HG03159 (cell line): ENCODE data around the gene TMEM61.
"Not testable (repeated sequence)": the region's sequence is repeated elsewhere in the genome, so short reads cannot be mapped to it uniquely, and the experiment has no call there.

Experiments
- ATAC-seq: cut with Tn5 transposase; IDR thresholded peaks from one replicate; pipeline ENCODE4 v1.9.1; 2021; ENCODE audit warnings: mild to moderate bottlenecking, moderate library complexity; ENCODE audit not compliant: unreplicated experiment

The TMEM61 gene

DNA sequence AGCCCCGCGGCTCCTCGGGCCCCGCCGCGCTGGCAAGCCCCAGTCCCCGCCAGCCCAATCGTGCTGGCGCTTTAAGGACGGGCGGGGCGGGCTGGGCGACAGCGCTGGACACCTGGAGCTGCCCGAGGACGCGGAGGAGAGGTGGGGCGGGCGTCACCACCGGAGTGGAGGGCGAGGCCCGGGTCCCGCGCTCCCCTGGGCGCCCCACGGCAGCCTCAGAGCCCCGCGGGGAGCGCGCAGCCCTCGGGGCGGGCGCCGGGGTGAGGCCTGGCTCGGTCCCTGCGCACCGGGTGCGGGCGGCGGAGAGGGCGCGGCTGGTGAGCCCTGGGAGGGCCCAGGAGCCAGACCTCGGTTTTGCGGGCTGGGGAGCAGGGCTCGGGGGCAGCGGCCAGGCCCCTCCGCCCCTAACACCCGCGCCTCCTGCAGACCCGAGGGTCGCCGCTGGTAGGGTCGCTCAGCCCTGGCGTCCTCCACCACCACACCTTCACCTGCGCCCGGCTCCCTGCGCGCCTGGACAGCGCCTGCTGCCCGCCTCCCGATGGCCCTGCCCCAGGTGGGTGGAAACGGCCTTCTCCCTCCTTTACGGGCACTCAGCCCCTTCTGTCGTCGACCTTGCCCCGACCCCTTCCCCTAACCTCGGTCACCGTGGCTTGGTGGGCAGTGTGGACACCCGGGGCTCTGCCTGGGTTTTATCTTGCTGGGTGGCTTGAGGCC, at the start of gene TMEM61:
Gene TMEM61, plus strand, starts transcription at position 101 of the 714 bp plus-strand sequence. Its CDS starts 438 bp downstream, at position 539.
- ATAC-seq = no peak

DNA sequence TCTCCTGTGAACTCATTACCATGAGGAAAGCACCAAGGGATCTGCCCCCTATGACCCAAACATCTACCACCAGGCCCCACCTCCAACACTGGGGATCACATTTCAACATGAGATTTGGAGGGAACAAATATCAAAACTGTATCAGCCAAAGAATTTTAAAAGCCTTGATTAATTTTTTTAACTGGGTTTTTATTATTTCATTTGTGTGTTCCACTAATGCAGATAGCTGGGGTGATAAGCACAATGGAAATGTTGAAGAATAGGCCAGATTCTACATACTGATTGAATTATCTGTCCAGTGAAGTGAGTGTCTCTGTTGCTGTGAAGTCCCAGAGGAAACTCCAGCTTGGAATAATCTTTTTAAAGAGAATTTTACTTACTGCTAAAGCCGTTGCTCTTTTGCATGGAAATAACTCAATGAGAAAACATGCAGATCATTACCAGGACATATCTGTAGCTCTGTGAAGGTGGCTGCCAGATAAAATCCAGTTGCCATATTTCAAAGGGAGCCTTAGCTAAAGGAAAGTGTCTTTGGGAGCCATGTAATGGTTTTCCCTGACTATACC, 49.1 kb upstream of the TMEM61 start:
- ATAC-seq = no peak

DNA sequence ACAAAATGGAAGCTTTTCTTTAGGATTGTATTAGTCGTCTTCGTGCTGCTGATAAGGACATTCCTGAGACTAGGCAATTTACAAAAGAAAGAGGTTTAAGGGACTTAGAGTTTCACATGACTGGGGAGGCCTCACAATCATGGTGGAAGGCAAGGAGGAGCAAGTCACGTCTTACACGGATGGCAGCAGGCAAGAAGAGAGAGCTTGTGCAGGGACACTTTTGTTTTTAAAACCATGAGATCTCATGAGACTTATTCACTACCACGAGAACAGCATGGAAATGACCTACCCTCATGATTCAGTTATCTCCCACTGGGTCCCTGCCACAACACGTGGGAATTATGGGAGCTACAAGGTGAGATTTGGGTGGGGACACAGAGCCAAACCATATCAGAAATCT, 46.3 kb upstream of the TMEM61 start:
- not testable (repeated sequence) for ATAC-seq

DNA sequence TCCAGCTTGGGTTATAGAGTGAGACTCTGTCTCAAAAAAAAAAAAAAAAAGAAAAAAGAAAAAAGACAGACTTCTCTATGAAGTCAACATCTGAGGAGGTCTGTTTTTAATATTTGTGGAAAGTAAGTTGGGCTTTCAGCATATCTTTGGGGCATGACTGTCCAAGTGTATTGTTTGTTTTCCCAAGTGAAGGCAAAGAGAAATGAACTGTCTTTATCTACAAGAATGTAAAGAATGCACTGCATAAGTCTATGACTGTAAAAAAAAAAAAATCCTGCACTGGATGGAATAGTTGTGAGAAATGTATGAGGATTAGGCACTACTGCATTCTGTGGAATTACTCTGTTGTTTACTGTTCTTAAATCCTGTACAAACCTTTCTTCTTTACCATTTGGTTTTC, 45.6 kb upstream of the TMEM61 start:
- ATAC-seq = no peak

DNA sequence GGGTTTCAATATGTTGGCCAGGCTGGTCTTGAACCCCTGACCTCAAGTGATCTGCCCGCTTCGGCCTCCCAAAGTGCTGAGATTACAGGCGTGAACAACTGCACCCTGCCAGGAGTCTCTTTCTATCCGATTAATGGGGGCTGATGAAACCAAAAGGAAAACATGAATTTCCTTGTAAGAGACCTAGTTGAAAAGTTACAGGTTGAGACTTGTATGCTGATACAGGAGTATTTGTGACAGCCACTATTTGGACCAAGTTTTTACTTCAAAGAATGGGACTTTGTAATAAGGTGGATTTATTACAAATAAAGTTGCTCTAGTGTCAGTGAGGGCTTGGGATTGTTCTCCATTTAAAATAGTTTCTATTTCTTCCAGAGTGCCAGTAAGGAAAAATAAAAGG, 43.6 kb upstream of the TMEM61 start:
- ATAC-seq = no peak

DNA sequence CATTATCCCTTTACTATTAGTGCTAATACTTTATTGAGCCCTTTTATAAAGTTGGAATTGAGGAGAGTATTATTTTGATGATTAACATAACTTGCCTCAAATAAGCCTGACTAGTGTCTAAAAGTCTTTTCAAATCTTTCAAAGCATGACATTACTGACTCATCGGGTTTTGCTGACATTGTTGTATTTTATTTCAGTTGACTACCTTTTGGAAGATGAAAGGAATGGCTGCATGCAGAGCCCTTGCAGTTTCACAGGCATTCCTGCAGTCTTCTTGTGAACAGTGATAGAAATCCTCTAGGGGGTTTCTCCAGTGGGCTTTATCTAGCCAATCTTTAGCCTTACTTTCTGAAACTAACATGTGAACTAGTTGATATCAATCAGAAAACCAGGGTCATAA, 43.0 kb upstream of the TMEM61 start:
- ATAC-seq = no peak

DNA sequence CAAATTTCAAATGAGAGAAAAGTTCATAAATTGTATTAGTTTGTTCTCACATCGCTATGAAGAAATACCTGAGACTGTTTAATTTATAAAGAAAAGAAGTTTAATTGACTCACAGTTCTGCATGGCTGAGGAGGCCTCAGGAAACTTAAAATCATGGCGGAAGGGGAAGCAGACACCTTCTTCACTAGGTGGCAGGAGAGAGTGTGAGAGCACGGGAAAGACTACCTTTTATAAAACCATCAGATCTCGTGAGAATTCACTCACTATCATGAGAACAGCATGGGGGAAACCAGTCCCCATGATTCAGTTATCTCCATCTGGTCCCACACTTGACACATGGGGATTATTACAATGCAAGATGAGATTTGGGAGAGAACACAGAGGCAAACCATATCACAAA, 41.5 kb upstream of the TMEM61 start:
- not testable (repeated sequence) for ATAC-seq

DNA sequence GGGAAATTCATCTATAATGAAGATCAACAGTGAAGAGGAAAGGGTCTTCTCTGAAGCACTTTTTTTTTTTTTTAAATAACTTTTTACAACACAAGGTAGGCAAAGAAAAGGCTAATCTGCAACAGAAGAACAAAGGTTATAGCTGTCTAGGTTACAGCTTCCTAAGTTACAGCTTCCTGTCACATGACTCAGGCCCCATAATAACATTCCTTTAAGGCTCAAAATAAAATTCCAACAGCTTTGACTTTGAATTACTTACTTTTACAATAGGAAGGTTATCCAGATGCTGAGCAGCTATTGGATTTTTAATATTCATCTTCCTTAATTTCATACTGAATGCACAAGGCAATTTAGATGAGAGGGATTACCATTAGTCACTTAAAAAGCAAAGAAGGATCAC, 40.4 kb upstream of the TMEM61 start:
- ATAC-seq = no peak

DNA sequence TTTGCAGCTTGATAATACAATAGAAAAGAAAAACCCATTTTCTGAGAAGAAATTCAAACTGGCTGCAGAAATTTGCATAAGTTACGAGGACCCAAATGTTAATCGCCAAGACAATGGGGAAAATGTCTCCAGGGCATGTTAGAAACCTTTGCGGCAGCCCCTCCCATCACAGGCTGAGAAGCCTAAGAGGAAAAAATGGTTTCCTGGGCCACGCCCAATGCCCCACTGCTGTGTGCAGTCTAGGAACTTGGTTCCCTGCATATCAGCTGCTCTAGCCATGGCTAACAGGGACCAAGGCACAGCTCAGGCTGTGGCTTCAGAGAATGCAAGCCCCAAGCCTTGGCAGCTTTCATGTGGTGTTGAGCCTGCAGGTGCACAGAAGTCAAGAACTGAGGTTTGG, 37.5 kb upstream of the TMEM61 start:
- ATAC-seq = no peak

DNA sequence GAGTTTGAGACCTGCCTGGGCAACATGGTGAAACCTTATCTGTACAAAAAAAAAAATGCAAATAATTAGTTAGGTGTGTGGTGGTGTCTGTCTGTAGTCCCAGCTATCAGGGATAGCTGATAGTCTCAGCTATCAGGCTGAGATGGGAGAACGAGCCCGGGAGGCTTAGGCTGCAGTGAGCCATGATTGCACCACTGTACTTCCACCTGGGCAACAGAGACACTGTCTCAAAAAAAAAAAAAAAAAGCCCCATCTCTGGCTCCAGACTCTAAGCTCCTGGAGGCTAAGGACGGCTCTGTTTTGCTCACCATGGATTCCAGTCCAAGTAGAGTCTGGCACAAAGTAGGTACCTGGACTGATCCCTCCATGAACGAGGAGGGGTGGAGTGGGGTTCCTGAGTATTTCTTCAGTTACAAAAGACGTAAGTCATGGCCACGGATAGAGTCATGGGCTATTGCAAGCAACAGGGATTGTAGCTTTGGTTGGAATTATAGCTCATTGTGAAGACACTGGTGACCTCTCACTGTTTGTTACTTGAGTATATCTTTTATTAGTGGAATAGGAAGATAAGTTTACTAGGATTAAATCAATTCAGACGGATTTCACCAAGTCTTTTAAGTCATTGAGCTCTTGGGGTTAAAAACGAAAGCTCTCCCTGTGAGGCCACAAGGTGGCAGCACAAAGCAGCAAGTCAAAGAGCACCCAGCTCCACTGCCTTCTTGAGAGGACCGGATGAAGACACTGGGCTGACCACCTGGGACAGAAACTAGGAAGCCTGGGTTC, 35.6 kb upstream of the TMEM61 start:
- ATAC-seq = no peak

DNA sequence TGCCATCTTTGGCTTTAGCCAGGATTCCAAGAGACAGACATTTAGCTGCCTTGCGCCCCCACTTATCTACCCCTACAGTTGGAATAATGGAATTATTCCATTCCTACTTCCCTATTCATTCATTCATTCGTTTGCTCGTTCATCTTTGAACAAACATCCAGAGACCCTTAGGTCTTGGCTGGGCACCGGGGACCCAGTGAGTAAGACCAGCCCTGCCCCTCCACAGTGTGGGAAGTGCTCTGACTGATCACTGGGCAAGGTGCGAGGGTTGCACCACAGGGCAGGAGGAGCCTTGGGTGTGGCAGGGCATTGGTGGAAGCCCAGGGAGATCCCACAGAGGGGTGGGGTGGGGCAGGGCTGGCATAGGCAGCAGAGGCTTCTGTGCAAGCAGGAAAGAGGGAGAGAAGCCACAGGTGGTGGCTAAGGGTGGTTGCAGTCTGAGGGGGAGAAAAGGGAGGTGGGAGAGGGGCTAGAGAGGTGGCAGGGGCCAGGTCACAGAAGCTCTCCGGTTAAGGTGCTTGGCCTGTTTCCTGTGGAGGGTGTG, 35.0 kb upstream of the TMEM61 start:
- ATAC-seq = no peak

DNA sequence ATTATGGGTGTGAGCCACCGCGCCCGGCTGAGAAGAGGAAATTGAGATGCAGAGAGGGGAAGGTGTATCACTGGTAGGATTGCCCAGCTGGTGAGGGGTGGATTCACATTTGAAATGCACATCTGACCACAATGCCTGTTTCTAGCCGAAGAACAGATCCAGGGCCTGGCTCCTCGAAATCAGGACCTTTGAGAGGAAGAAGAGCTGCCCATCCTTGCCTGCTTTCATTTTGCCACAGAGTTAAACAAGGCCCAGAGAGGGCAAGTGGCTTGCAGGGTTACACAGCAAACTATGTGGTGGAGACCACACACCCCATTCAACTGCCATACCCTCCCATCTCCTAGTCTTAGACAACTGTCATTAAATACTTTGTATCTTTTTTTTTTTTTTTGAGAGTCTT, 32.9 kb upstream of the TMEM61 start:
- ATAC-seq = no peak

DNA sequence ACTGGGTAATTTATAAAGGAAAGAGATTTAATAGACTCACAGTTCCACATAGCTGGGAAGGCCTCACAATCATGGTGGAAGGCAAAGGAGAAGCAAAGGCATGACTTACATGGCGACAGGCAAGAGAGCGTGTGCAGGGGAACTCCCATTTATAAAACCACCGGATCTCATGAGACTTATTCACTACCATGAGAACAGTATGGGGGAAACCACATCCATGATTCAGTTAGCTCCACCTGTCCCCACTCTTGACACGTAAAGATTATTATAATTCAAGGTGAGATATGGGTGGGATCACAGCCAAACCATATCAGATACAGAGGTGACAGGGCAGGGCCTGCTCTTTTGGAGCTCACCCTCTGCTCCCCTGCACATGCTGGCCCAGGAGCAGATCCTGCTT, 31.4 kb upstream of the TMEM61 start:
- ATAC-seq = no peak

DNA sequence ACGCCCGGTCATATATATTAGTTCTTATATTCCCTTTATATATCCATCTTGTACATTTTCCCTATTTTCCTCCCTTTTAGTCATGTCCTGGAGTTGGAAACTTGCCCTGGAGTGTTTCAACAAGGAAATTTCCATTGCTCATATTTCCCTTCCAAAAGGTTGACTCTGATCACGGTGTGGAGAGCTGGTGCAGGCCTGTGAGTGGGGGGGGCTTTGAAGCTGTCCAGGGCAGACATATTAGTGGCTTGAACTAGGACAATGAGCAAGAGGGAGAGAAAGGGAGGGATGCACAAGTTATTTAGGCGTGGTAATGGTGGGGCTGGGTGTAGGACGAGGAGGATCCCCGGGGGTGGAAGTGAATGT, 30.4 kb upstream of the TMEM61 start:
- no peak for ATAC-seq

DNA sequence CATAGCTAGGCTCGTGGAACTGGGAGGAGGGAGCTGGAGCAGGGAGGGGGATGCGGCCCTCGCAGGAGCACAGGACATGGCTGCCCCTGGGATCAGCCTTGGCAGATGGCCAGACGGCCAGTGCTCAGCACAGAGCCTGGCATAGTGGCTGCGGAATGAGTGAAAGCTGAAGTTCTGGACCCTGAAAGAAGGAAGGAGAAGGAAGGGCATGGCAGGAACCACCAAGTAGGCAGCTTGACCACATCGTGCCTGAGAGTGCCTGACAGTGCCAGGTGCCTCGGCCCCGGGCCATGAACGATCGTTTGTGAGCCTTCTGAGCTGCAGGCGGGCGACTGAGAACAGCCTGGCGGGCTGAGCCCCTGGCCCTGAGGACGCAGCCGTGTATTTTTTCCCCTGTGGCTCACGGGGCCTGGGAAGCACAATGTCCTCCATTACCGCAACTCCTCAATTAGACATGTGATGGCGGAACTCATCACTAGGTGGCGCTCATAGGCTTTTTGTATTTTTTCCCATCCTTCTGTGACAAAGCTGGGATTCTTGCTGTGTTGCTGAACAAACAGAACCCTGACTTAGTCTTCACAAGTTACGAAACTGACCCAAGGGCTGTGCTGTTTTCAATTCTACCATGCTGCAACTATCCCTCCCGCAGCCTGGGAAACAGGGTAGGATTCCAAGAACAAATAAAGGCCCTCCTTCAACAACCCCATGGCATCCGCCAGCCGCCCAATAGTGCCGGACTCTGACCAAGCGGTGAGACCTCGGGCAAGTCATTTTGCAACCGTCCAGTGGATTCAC, 29.9 kb upstream of the TMEM61 start:
- no peak for ATAC-seq

DNA sequence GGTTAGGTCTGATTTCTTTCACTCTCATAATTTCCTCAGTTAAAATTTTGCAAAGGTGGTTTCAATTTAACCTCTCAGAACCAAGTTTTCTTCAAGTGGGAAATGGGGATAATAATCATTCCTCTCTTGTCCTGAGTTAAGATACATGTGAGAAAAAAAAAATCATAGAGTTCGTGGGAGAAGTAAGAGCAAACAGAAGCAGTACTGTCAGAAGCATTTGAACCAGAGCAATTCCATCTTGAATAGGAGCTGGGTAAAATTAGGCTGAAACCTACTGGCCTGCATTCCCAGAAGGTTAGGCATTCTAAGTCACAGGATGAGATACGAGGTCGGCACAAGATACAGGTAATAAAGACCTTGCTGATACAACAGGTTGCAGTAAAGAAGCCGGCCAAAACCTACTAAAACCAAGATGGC, 28.6 kb upstream of the TMEM61 start:
- ATAC-seq = no peak

DNA sequence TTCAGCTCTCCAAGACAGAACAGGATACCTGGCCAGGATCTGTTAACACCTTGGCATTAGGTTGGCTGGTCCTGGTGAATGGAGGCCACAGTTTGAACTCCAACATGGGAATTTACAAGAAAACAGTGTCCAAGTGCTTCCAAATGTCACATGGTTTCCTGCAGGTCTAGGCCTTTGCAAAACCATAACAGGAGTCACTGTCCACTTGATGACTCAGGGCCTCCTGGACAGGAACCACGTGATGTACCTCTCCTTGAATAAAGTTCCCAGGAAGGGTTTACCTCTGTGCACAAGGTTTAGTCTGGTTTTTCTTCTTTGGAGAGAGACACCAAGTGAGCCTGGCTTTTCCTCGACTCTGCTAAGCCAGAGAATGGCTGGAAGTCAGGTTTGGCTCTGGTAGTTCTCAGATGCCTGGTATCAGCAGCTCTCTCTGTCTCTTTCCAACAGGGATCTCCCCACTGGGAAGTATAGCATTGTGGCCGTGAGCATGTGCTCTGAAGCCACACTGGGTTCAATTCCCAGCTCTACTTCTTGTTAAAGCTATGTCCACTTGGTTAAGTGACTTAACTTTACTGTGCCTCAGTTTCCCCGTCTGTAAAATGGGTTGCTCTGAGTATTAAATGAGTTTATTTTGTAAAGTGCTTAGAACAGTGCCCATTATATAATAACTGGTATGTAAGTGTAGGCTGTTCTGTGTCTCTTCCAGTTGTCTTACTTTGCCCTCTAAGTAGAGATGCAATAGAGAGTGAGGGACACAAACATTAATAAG, 27.3 kb upstream of the TMEM61 start:
- no peak for ATAC-seq

DNA sequence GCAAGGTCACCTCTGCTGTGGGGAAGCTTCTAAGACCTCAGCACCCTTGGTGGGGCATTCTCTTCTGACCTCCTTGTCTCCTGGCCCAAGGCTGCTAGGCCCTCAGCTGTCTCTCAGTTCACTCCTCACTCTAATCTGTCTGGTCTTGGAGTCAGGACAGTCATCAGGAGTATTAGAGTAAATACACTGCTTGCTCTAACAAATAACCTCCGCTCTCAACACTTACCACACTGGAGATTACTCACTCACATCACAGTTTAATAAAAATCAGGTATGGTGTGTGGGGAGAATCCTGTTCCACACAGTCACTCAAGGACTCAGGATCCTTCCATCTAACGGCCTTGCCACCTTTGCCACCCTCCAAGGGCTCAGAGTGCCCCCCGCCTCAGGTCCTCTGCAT, 26.6 kb upstream of the TMEM61 start:
- no peak for ATAC-seq

DNA sequence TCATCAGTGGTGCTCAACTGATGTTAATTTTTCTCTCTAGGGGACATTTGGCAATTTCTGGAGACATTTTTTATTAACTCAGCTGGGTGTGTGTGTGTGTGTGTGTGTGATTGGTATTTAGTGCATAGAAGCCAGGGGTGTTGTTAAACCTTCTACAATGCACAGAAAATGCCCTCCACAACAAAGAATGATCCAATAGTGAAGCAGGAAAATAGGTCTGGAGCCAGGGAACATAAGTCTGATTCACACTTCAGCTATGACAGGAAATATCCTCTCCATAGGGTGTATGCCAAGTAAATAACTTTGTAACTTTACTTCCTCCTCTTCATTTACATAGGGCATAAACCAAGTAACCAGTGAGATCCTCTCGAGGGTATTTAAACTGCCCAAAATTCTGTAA, 25.1 kb upstream of the TMEM61 start:
- ATAC-seq = no peak

DNA sequence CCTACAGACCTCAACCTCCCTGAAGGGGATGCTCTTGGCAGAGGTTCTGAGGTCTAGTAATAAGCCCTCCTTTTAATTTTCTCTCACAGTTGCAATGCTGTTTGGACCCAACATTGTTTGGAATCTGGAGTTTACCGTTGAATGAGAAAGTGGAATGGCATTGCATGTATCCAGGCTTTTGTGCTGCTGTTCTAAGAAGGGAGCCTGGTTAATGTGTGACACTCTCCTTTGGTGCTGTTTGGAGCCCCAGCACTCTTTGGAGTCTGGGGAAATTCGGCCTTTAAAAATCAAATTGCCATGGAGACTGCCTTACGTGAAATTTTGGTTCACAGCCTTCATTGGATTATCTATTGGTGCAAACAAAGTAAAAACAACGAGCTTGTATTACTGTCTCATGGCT, 23.7 kb upstream of the TMEM61 start:
- ATAC-seq = no peak
